Hematopoietic multipotent progenitor cell (in vitro differentiated cells): Measurements from ENCODE around the gene HECTD1. TPM values are rescaled to one million over a fixed set of nuclear protein-coding genes. Genes with fewer than 3 reads are reported as not detected.

Experiments used
- DNase-seq, 3 donors: peaks; one replicate each; pipeline ENCODE4 v3.0.0-alpha.2; 2011 to 2015; ENCODE audit warnings: low read depth in 2 of 3, low spot score in 2 of 3
- total RNA-seq: library from RNA; depleted of rRNA; stranded (reverse); fragments of >200 nt; gene quantifications from one replicate; pipeline ENCODE4 v1.2.3, GENCODE V29; 2012

The HECTD1 gene
- total RNA-seq, 1 donor = 107 TPM

DNA sequence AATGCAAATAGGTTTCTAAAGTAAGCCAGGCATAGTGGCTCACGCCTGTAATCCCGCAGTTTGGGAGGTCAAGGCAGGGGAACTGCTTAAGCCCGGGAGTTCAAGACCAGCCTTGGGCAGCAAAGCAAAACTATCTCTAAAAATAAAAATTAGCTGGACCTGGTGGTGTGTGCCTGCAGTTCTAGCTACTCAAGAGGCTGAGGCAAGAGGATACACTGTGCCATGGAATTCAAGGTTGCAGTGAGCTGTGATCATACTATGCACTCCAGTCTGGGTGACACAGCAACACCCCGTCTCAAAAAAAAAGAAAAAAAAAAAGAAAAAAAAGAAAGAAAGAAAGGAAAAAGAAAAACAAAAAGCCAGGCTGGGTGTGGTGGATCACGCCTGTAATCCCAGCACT is 46.3 kb downstream of the HECTD1 start:
- DNase-seq = no peak

DNA sequence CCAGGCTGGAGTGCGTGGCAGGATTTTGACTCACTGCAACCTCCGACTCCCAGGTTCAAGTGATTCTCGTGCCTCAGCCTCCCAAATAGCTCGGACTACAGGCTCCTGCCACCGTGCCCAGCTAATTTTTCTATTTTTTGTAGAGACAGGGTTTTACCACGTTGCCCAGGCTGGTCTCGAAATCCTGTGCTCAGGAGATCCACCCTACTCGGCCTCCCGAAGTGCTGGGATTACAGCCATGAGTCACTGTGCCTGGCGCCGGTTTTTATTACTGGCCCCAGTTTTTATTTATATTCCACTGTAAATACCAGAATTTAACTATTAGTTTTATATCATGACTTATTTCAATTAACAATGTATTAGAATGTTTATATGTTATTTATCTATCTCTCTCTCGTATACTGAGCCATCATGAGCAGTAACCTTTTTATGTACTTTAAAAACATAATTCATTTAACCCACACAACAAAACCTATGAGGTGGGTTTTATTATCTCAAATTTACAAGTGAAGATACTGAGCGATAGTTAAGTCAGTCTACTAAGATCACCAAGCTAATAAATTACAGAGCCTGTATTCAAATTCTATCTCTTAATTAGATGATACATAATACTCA is 47.8 kb downstream of the HECTD1 start:
- no peak for DNase-seq

DNA sequence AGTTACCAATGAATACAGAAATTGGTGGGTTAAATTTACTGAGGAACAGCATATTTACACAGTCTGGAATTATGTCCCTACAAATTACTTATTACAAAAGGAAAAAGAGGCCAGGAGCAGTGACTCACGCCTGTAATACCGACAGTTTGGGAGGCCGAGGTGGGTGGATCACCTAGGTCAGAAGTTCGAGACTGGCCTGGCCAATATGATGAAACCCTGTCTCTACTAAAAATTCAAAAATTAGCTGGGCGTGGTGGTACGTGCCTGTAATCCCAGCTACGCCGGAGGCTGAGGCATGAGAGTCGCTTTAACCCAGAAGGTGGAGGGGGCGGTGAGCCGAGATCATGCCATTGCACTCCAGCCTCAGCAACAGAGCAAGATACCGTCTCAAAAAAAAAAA is 52.6 kb downstream of the HECTD1 start:
- no peak for DNase-seq

DNA sequence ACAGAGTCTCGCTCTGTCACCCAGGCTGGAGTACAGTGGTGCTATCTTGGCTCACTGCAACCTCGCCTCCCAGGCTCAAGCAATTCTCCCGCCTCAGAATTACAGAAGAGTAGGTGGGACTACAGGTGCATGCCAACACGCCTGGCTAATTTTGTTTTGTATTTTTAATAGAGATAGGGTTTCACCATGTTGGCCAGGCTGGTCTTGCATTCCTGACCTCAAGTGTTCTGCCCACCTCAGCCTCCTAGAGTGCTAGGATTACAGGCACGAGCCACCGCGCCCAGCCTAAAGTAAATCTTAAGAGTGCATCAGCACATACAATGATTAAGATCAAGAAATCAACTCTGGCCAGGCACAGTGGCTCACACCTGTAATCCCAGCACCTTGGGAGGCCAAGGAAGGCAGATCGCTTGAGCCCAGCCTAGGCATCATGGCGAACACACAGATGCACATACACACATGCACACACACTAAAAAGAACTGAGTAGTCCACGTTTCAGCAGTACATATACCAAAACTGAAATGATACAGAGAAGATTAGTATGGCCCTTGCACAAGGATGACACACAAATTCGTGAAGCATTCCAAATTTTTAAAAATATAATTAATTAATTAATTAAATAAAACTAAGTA is 65.0 kb downstream of the HECTD1 start:
- no peak for DNase-seq

DNA sequence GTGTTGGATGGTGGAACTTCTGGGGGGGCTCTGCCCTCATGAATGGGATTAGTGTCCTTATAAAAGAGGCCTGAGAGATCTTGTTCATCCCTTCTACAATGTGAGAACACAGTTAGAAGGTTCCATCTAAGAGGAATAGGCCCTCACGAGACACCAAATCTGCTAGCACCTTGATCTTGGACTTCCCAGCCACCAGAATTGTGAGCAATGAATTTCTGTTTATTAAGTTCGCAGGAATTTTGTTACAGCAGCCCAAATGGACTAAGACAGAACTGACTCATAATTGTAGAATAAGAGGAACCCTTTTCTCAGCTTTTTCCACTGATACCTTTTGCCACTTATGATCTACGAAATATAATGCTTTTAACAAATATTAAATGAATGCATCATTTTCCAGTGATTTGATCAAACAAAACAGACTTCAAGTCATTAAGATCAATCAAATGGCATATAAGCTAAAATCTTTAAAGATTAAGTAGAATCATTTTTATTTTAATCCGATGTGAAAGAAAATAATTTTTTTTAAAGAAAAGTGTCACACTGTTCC is 68.2 kb downstream of the HECTD1 start:
- no peak for DNase-seq

DNA sequence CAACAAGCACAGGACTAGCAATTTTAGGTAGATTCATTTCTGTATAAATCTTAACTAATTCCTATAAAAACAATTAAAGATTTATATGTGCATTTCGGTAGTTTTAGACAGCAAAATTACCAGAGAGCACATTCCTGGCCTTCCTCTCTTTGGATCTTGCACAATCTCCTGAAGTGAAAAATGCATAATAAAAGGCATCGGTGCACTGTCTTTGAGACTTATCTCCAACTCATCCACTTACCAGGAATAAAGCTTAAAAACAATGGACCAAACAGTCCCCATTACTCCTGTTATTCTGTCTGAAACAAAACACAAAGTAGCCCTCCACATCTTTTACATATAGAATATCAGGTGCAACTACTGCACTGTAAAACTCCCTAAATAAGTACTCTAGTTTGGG is 69.3 kb downstream of the HECTD1 start:
- no peak for DNase-seq

DNA sequence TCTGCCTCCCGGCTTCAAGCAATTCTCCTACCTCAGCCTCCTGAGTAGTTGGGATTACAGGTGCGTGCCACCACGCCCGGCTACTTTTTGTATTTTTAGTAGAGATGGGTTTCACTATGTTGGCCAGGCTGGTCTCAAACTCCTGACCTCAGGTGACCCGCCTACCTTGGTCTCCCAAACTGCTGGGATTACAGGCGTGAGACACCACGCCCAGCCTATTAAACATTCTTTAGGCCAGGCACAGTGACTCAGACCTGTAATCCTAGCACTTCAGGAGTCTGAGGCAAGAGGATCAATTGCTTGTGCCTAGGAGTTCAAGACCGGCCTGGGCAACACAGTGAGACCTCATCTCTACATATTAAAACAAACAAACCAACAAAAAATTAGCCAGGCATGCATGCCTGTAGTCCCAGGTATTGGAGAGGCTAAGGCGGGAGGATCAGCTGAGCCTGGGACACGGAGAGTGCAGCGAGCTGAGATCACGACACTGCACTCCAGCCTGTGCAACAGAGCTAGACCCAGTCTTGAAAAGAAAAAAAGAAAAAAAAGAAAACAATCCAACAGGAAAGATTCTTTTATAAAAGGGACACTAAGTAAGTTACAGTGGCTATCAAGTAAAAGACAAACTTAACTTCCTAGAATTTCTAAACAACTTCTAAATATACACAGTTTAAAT is 70.2 kb downstream of the HECTD1 start:
- no peak for DNase-seq

DNA sequence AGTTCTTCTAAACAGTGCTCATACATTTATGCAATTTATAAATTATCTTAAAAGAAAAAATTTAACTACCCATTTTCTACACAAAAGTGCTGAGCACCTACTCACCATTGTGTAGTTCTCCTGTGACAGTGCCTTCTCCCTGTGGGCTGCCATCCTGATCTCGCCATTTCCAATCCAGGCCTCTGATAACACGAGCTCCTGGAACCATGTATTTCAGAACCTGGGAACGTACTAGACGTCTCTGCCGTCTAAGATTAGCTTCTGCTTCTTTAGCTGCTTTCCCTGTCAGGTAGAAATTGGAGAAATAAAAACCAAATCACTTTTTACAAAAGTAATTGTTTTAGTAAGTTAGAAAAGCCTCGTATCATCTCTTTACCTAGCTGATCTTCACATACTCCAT is 74.5 kb downstream of the HECTD1 start:
- DNase-seq = no peak

DNA sequence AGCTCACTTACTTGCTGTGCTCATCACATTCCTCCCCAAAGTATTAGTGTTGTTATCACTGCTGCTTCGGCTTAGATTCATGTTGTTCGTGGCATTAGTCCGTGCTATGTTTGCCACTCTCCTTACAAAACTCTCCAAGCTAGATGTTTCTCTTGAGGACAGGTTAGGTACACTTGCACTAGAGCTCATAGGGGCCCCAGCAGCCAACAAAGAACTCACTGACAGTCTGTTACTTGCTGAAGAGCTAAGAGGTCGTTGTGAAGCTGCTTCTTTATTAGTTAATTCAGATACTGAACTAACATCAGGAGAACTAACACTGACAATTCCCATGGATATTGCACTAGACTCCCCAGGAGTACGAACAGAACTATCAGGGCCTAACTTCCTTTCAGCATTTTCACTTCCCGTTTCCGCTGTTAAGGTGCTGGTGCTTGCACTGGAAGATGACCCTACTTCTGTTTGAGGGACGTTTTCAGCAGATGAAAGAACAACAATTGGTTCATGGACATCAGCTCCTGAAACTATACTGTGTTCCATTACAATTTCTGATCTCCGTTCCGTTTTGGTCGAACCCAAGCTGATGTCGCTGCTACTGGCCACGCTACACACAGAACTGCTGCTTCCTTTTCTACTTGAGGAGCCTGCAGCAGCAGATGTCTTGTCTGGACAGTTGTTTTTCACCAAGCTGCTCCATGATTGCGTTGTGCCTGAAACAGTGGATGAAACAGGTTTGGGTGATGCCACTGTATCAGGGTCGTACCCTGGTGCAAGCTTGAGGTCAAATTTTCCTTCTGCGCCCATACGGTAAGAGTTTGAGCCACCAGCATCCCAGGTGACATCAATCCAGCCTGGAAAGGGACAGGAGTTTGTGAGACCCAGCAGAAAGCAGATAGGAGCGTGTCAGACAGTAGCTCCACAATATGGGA is 78.7 kb downstream of the HECTD1 start:
- no peak for DNase-seq

DNA sequence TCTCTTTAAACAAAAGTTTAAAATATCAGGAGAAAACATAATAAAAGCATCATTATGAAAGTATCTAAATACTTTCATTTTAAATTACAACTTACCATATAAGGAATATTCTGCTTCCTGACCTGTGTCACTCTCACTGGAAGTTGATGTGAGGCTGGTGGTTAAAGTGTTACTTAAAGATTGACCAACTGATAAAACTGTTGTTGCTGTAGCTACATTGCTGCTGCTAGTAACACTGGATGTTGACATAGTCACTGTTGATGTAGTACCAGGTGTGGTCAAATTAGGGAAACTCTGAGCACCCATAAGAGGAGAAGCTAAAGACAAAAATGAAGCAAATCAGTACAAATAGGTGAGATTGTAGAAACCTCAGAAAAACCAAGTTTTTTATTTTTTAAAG is 79.9 kb downstream of the HECTD1 start:
- peak; percentile 19 to 83 (median 48) for DNase-seq

DNA sequence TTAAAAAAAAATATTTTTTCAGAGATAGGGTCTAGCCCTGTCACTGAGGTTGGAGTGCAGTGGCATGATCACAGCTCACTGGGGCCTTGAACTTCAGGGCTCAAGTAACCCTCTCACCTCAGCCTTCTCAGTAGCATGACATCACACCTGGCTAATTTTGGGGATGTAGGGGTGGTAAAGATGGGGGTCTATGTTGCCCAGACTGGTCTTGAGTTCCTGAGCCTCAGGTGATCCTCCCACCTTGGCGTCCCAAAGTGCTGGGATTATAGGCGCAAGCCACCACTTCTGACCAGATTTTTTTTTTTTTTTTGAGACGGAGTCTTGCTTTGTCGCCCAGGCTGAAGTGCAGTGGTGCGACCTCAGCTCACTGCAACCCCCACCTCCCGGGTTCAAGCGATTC is 80.9 kb downstream of the HECTD1 start:
- no peak for DNase-seq

DNA sequence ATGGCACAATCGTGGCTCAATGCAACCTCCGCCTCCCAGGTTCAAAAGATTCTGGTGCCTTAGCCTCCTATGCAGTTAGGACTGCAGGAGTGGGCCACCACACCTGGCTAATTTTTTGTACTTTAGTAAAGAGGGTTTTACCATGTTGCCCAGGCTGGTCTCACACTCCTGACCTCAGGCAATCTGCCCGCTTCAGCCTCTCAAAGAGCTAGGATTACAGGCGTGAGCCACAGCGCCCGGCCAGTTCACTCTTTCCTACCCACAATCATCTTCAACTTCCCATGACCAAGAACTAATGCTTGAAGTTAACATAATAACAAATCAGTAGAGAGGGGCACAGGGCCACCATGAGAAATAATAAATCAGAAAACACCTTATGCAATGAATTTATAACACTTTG is 82.4 kb downstream of the HECTD1 start:
- no peak for DNase-seq

DNA sequence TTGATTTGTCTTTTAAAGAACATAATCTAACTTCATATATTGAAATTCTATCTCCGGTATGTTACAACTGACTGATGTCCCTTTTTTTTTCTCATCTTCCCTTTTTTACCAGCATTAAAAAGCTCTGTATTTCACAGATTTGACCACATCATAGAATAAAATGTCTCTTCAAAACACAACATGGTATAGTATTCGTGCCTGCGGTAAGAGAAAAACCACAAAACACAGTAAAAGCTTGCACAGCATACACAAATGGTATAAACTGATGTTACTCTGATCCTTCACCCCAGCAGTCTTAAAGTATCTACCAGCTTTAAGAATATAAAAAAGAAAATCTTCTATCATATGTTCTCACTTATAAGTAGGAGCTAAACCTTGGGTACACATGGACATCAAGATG is 83.4 kb downstream of the HECTD1 start:
- peak in 1 of 3 donors; percentile 45 for DNase-seq

DNA sequence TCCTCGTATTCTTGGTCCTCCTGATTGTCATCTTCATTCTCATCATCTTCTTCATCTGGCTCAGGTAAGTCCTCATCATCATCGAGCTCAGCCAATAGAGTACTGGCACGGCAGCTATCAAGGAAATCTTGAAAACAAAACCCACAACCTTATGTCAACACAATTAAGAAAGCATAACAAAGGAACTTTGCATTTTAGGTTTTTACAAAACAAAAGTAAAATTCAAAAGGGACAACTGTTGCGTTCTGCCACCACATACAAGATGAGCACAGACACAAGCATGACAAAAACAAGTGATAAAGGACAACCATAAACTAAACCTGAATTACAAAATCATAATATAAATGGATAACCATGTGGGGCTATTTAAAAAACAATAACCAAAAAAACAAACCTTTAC is 84.7 kb downstream of the HECTD1 start:
- no peak for DNase-seq

DNA sequence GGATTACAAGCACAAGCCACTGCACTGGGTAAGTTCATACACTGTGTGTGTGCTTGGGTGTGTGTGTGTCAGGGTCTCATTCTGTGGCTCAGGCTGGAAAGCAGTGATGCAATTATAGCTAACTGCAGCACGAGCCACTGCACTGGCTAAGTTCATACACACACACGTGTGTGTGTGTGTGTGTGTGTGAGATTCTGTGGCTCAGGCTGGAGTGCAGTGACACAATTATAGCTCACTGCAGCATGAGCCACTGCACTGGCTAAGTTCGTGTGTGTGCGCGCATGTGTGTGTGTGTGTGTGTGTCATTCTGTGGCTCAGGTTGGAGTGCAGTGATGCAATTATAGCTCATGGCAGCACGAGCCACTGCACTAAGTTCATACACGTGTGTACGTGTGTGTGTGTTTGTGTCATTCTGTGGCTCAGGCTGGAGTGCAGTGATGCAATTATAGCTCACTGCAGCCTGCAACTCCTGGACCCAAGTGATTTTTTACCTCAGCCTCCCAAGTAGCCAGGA is 85.4 kb downstream of the HECTD1 start:
- DNase-seq = peak in 1 of 3 donors; percentile 1

DNA sequence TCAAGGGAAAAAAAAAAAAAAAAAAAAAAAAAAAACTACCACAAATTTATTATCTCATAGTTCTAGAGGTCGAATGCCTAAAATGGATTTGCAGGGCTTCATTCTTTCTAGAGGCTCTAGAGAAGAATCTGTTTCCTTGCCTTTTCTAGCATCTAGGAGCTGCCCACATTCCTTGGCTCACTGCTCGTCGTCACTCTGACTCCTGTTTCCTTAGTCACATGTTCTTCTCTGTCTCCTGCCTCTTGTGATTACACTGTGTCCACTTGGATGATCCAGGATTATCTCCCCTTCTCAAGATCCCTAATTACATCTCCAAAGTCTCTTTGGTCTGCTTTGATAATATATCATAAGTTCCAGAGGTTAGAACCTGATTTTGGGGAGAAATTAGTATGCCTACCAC is 88.7 kb downstream of the HECTD1 start:
- no peak for DNase-seq

DNA sequence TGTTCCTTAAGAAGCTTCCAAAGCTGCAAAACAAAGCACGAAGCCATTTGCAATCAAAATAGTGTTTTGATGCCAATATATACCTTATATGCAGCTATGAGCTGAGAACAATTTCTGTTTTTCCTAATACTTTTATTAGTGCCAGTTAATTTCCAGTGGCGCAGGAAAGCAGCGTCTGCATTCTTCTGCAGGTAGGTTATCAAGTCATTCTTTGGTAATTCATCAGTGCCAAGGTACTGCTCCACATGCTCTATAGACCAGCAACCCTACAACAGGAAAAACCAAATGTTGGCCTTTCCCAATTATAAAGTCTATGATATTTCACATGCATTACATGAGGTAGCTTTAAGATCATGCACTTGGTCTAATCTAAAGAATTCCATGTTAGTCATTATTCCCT is 93.8 kb downstream of the HECTD1 start:
- no peak for DNase-seq

DNA sequence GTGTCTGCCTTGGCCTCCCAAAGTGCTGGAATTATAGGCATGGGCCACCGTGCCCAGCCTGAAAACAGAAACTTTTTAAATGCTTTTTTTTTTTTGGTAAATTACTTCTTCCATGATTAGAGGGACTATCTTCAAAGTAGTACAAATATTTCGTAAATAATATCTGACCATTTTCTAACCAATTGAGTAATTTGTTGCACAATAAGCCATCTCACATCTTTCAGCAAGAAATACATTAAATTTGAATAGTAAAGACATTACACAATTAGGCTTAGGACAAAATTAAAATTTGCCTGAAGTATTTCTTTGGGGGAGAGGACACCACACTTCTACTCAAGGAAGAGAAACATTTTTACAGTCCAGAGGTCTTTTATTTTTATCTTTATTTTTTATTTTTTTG is 96.7 kb downstream of the HECTD1 start:
- DNase-seq = no peak

DNA sequence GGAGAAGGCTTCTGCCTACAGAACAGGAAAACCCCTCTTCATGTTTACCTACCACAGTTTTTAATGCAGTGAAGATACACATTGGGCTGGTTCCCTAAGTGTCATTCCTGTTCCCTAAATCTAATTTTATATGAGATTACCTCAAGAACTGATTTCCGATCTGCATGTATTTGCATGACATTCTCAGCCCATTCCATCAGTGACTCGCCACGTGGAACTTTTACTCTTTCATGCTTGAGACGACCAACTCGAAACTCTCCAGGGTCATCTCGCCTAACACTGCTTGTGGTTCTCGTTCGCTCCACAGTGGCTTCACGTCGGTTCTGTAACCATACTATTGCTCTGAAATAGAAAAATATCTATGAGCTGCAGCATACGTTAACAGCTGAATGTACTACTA is 98.3 kb downstream of the HECTD1 start:
- no peak for DNase-seq

DNA sequence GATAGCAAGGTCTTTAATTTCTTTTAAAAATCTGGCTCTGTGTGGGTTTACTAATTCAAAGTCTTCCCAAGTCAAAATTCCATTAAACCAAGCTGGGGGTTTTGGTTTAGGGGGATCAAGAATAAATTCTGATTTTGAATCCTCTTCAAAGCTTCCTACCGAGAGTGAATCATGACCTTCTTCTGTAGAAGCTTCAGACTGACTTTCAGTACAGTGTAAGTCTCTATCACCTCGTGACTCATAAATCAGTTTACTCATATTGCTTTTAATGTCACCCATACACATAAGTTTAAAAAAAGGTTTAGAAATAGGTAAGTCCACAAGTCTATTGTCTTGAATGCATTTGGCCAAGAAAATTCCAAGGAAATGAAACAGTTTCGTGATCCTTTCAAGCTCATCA is 100.8 kb downstream of the HECTD1 start:
- no peak for DNase-seq

DNA sequence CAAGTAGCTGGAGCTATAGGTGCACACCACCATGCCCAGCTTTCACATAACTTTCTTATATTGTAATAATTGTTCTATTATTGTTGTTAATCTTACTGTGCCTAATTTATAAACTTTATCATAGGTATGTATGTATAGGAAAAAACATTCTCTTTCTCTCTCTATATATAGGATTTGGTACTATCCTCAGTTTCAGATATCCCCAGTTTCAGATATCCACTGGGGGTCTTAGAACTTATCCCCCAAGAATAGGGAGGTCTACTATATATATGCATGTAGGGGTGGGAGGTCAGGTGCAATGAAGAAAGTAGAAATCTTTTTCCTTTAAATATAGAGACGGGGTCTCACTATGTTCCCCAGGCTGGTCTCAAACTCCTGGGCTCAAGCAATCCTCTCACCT is 110.5 kb downstream of the HECTD1 start:
- DNase-seq = no peak
